GM23338 (cell line): ENCODE results near the gene CISD1. TPM values are rescaled to one million over a fixed set of nuclear protein-coding genes. Genes with fewer than 3 reads are reported as not detected.

Experiments used
- ATAC-seq: fragments of 200-7000 bp; cut with Tn5 transposase; 3 replicates; pipeline ENCODE4 v1.9.1; 2020
- DNase-seq: peaks from one replicate; pipeline ENCODE4 v3.0.0-alpha.2; 2015; ENCODE audit warnings: low spot score
- H2AFZ ChIP-seq: fragments of 200-600 bp; sonication (generic); 2 replicates; pipeline ENCODE4 v1.8.0; 2016; ENCODE audit warnings: antibody characterized with exemption, mild to moderate bottlenecking, moderate library complexity
- H3F3A ChIP-seq: fragments of 200-600 bp; sonication (generic); replicated peaks from 2 replicates; pipeline ENCODE4 v1.8.0; 2017; ENCODE audit warnings: antibody characterized with exemption, mixed run types, low read depth
- H3K27ac ChIP-seq: fragments of 200-600 bp; sonication (generic); 2 replicates; pipeline ENCODE4 v1.6.1; 2016; ENCODE audit warnings: low read depth
- H3K27me3 ChIP-seq: fragments of 200-600 bp; sonication (generic); 2 replicates; pipeline ENCODE4 v1.8.0; 2016; ENCODE audit warnings: mild to moderate bottlenecking, mixed run types, moderate library complexity; ENCODE audit not compliant: insufficient read depth
- H3K36me3 ChIP-seq: fragments of 200-600 bp; sonication (generic); 2 replicates; pipeline ENCODE4 v1.8.0; 2016; ENCODE audit warnings: mild to moderate bottlenecking; ENCODE audit not compliant: insufficient read depth
- H3K4me1 ChIP-seq: fragments of 200-600 bp; sonication (generic); 2 replicates; pipeline ENCODE4 v1.8.0; 2016; ENCODE audit warnings: mild to moderate bottlenecking, moderate library complexity; ENCODE audit not compliant: insufficient read depth
- H3K4me2 ChIP-seq: fragments of 200-600 bp; sonication (generic); 2 replicates; pipeline ENCODE4 v1.7.1; 2017; ENCODE audit warnings: mixed run types
- H3K4me3 ChIP-seq: fragments of 200-600 bp; sonication (generic); 2 replicates; pipeline ENCODE4 v1.6.1; 2016; ENCODE audit warnings: mixed run types
- H3K79me2 ChIP-seq: fragments of 200-600 bp; sonication (generic); replicated peaks from 2 replicates; pipeline ENCODE4 v1.8.0; 2017; ENCODE audit warnings: mild to moderate bottlenecking; ENCODE audit not compliant: insufficient read depth
- H3K9me2 ChIP-seq: fragments of 200-600 bp; sonication (generic); 2 replicates; pipeline ENCODE4 v1.8.0; 2017; ENCODE audit not compliant: insufficient read depth
- H4K20me1 ChIP-seq: fragments of 200-600 bp; sonication (generic); replicated peaks from 2 replicates; pipeline ENCODE4 v1.8.0; 2017; ENCODE audit warnings: mild to moderate bottlenecking; ENCODE audit not compliant: insufficient read depth
- H3K27ac Mint-ChIP-seq: 2 replicates; pipeline ENCODE4 v1.8.0; 2020; ENCODE audit warnings: inconsistent platforms, mild to moderate bottlenecking, moderate library complexity, mixed read lengths
- H3K27me3 Mint-ChIP-seq: 3 replicates; pipeline ENCODE4 v1.8.0; 2022; ENCODE audit warnings: low read depth, mild to moderate bottlenecking, moderate library complexity, mixed read lengths, inconsistent platforms; ENCODE audit not compliant: insufficient read depth, poor library complexity
- H3K36me3 Mint-ChIP-seq: 3 replicates; pipeline ENCODE4 v1.8.0; 2021; ENCODE audit warnings: low read depth, mild to moderate bottlenecking, inconsistent platforms, moderate library complexity, mixed read lengths
- H3K4me1 Mint-ChIP-seq: 3 replicates; pipeline ENCODE4 v1.8.0; 2020; ENCODE audit warnings: mild to moderate bottlenecking, inconsistent platforms, mixed read lengths
- H3K4me3 Mint-ChIP-seq: 3 replicates; pipeline ENCODE4 v1.8.0; 2021; ENCODE audit warnings: moderate library complexity, mild to moderate bottlenecking, inconsistent platforms, mixed read lengths
- H3K9me3 Mint-ChIP-seq: 3 replicates; pipeline ENCODE4 v1.8.0; 2020; ENCODE audit warnings: moderate library complexity, mild to moderate bottlenecking, inconsistent platforms, mixed read lengths
- CREB1 ChIP-seq: fragments of 250-450 bp; sonication (Bioruptor Pico); IDR thresholded peaks from 2 replicates; pipeline ENCODE4 v1.5.0; 2020; ENCODE audit warnings: low read depth, mild to moderate bottlenecking, moderate library complexity
- EZH2phosphoT487 ChIP-seq: fragments of 200-600 bp; sonication (generic); IDR thresholded peaks from one replicate; pipeline ENCODE4 v1.8.1; 2018; ENCODE audit warnings: antibody characterized with exemption; ENCODE audit not compliant: unreplicated experiment
- JUNB ChIP-seq: IDR thresholded peaks from one replicate; pipeline ENCODE4 v1.6.1; 2016; ENCODE audit warnings: antibody characterized with exemption; ENCODE audit not compliant: unreplicated experiment
- POLR2AphosphoS5 ChIP-seq: IDR thresholded peaks from 2 replicates; pipeline ENCODE4 v1.6.1; 2016; ENCODE audit warnings: antibody characterized with exemption, low read depth
- STAT1 ChIP-seq: IDR thresholded peaks from one replicate; pipeline ENCODE4 v1.6.1; 2016; ENCODE audit warnings: antibody characterized with exemption; ENCODE audit not compliant: unreplicated experiment
- ZNF114 ChIP-seq: fragments of 250-450 bp; sonication (Bioruptor Pico); IDR thresholded peaks from 2 replicates; pipeline ENCODE4 v1.5.0; 2020; ENCODE audit warnings: mild to moderate bottlenecking, moderate library complexity
- ZNF331 ChIP-seq: fragments of 250-450 bp; sonication (Bioruptor Pico); IDR thresholded peaks from 2 replicates; pipeline ENCODE4 v1.5.0; 2020; ENCODE audit warnings: low read depth, mild to moderate bottlenecking, moderate library complexity
- polyA plus RNA-seq: library from polyadenylated mRNA; unstranded; fragments of >200 nt; fragmentation: Nextera tagmentation; extraction: Ambion mirVana; gene quantifications from 2 replicates; pipeline ENCODE4 v1.2.1, GENCODE V29; 2016
- total RNA-seq: library from RNA; depleted of rRNA; stranded (reverse); fragments of >200 nt; shearing (Covaris generic); gene quantifications from 2 replicates; pipeline ENCODE4 v1.2.3, GENCODE V29; 2014
- TF ChIP-seq, protein P1 (sequence below): IDR thresholded peaks from 2 replicates; pipeline ENCODE4 v1.6.1; 2016; ENCODE audit warnings: antibody characterized with exemption
- TF ChIP-seq, protein P2 (sequence below): fragments of 250-450 bp; sonication (Bioruptor Pico); IDR thresholded peaks from 2 replicates; pipeline ENCODE4 v1.5.0; 2020; ENCODE audit warnings: mild to moderate bottlenecking, moderate library complexity
- TF ChIP-seq, protein P3 (sequence below), 2 experiments: fragments of 200-600 bp in 1 of 2; sonication (generic) in 1 of 2; conservative IDR thresholded peaks; 2 replicates each; pipeline versions ENCODE4 v1.5.1 to v1.6.1; 2016 to 2017; ENCODE audit warnings: antibody characterized with exemption in 2 of 2, low read depth in 2 of 2, mild to moderate bottlenecking in 2 of 2, moderate library complexity in 1 of 2

CISD1 gene
- total and polyA plus RNA-seq, 2 experiments from 2014 or later, result 19.9 to 99.9 TPM

DNA sequence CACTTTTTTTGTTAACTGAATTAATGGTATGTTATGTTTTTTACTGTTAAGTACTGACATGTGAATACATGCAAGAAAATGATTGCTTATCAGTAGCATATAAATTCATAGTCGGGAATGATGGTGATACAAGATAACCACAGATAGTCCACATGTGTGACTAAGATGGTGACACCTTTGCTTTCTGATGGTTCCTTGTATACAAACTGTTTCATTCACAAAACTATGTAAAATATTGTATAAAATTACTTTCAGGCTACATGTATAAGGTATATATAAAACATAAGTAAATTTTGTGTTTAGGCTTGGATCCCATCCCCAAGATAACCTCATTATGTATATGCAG is 10.0 kb downstream of the CISD1 start:
- H3K9me2 ChIP-seq, result no peaks in the 10 kb centered on the region
- no peak for ATAC-seq

DNA sequence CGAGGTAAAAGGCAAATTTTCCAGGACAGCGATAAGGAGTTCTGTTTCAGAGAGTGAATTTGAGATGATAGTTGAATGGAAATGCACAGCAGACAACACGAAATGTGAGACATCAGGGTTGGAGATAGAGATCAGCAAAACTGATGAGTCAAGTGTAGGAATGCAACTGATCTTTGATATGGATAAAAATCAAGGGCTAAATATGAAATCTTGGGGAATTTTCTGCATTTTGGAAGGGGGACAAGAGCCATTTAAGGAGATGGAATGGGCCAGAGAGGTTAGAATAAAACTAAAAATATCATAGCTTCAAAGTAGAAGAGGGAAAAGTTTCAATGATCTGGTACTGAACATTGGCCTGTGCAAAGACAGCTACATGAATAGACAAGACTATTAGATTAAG is 11.5 kb downstream of the CISD1 start:
- Mint-ChIP-seq H3K4me3 (no peak overlapping the region), H3K27me3 (peaks cover 2% of the 10 kb centered on the region), H3K9me3 (no peaks in the 10 kb centered on the region), H3K4me1 (peaks cover 13% of the 10 kb centered on the region), H3K36me3 (peaks cover 25% of the 10 kb centered on the region; the same call in 2 of the 3 replicates), H3K27ac (no peak overlapping the region)
- Histone ChIP-seq H3F3A (no peaks in the 10 kb centered on the region), H3K27ac (no peak overlapping the region), H3K4me3 (no peak overlapping the region), H3K9me2 (no peaks in the 10 kb centered on the region), H4K20me1 (no peaks in the 10 kb centered on the region), H3K27me3 (no peaks in the 10 kb centered on the region), H3K4me1 (peaks cover 4% of the 10 kb centered on the region; the same call in 1 of the 2 replicates), H3K4me2 (no peak overlapping the region), H2AFZ (no peak overlapping the region), H3K36me3 (peaks cover 7% of the 10 kb centered on the region; the same call in 1 of the 2 replicates), H3K79me2 (peaks cover 14% of the 10 kb centered on the region)
- DNase-seq, result no peak
- ATAC-seq, result no peak
- TF ChIP-seq, protein P1, sequence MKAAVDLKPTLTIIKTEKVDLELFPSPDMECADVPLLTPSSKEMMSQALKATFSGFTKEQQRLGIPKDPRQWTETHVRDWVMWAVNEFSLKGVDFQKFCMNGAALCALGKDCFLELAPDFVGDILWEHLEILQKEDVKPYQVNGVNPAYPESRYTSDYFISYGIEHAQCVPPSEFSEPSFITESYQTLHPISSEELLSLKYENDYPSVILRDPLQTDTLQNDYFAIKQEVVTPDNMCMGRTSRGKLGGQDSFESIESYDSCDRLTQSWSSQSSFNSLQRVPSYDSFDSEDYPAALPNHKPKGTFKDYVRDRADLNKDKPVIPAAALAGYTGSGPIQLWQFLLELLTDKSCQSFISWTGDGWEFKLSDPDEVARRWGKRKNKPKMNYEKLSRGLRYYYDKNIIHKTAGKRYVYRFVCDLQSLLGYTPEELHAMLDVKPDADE, result no peak
- TF ChIP-seq ZNF114 (CRISPR knock-in tag) (no peak), STAT1 (no peak), EZH2phosphoT487 (no peak), JUNB (no peak), CREB1 (no peak)
- TF ChIP-seq, protein P2, sequence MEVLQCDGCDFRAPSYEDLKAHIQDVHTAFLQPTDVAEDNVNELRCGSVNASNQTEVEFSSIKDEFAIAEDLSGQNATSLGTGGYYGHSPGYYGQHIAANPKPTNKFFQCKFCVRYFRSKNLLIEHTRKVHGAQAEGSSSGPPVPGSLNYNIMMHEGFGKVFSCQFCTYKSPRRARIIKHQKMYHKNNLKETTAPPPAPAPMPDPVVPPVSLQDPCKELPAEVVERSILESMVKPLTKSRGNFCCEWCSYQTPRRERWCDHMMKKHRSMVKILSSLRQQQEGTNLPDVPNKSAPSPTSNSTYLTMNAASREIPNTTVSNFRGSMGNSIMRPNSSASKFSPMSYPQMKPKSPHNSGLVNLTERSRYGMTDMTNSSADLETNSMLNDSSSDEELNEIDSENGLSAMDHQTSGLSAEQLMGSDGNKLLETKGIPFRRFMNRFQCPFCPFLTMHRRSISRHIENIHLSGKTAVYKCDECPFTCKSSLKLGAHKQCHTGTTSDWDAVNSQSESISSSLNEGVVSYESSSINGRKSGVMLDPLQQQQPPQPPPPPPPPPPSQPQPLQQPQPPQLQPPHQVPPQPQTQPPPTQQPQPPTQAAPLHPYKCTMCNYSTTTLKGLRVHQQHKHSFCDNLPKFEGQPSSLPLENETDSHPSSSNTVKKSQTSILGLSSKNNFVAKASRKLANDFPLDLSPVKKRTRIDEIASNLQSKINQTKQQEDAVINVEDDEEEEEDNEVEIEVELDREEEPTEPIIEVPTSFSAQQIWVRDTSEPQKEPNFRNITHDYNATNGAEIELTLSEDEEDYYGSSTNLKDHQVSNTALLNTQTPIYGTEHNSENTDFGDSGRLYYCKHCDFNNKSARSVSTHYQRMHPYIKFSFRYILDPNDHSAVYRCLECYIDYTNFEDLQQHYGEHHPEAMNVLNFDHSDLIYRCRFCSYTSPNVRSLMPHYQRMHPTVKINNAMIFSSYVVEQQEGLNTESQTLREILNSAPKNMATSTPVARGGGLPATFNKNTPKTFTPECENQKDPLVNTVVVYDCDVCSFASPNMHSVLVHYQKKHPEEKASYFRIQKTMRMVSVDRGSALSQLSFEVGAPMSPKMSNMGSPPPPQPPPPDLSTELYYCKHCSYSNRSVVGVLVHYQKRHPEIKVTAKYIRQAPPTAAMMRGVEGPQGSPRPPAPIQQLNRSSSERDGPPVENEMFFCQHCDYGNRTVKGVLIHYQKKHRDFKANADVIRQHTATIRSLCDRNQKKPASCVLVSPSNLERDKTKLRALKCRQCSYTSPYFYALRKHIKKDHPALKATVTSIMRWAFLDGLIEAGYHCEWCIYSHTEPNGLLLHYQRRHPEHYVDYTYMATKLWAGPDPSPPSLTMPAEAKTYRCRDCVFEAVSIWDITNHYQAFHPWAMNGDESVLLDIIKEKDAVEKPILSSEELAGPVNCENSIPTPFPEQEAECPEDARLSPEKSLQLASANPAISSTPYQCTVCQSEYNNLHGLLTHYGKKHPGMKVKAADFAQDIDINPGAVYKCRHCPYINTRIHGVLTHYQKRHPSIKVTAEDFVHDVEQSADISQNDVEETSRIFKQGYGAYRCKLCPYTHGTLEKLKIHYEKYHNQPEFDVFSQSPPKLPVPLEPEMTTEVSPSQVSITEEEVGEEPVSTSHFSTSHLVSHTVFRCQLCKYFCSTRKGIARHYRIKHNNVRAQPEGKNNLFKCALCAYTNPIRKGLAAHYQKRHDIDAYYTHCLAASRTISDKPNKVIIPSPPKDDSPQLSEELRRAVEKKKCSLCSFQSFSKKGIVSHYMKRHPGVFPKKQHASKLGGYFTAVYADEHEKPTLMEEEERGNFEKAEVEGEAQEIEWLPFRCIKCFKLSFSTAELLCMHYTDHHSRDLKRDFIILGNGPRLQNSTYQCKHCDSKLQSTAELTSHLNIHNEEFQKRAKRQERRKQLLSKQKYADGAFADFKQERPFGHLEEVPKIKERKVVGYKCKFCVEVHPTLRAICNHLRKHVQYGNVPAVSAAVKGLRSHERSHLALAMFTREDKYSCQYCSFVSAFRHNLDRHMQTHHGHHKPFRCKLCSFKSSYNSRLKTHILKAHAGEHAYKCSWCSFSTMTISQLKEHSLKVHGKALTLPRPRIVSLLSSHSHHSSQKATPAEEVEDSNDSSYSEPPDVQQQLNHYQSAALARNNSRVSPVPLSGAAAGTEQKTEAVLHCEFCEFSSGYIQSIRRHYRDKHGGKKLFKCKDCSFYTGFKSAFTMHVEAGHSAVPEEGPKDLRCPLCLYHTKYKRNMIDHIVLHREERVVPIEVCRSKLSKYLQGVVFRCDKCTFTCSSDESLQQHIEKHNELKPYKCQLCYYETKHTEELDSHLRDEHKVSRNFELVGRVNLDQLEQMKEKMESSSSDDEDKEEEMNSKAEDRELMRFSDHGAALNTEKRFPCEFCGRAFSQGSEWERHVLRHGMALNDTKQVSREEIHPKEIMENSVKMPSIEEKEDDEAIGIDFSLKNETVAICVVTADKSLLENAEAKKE (CRISPR knock-in tag), result no peak
- TF ChIP-seq, protein P3, sequence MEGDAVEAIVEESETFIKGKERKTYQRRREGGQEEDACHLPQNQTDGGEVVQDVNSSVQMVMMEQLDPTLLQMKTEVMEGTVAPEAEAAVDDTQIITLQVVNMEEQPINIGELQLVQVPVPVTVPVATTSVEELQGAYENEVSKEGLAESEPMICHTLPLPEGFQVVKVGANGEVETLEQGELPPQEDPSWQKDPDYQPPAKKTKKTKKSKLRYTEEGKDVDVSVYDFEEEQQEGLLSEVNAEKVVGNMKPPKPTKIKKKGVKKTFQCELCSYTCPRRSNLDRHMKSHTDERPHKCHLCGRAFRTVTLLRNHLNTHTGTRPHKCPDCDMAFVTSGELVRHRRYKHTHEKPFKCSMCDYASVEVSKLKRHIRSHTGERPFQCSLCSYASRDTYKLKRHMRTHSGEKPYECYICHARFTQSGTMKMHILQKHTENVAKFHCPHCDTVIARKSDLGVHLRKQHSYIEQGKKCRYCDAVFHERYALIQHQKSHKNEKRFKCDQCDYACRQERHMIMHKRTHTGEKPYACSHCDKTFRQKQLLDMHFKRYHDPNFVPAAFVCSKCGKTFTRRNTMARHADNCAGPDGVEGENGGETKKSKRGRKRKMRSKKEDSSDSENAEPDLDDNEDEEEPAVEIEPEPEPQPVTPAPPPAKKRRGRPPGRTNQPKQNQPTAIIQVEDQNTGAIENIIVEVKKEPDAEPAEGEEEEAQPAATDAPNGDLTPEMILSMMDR (conservative IDR thresholded peaks at IDR 0.05; ENCODE audit: low read depth in 2 of 2), result no peak

More for the DNA sequence above, 10.0 kb downstream of the CISD1 start:
- Mint-ChIP-seq H3K9me3 (no peaks in the 10 kb centered on the region), H3K27me3 (peaks cover 2% of the 10 kb centered on the region), H3K4me1 (peaks cover 23% of the 10 kb centered on the region), H3K4me3 (no peak overlapping the region), H3K36me3 (peaks cover 25% of the 10 kb centered on the region; the same call in 2 of the 3 replicates), H3K27ac (no peak overlapping the region)
- Histone ChIP-seq H2AFZ (no peak overlapping the region), H3K36me3 (peaks cover 7% of the 10 kb centered on the region; the same call in 1 of the 2 replicates), H3K27me3 (no peaks in the 10 kb centered on the region), H3K4me3 (no peak overlapping the region), H3K27ac (no peak overlapping the region), H3K4me1 (peaks cover 4% of the 10 kb centered on the region; the same call in 1 of the 2 replicates), H3K79me2 (peaks cover 30% of the 10 kb centered on the region), H3F3A (no peaks in the 10 kb centered on the region), H4K20me1 (no peaks in the 10 kb centered on the region; the same call in 1 of the 2 replicates), H3K4me2 (no peak overlapping the region)
- DNase-seq, result no peak
- TF ChIP-seq ZNF114 (CRISPR knock-in tag) (no peak), POLR2AphosphoS5 (no peak), ZNF331 (no peak)
- TF ChIP-seq, protein P3 (conservative IDR thresholded peaks at IDR 0.05; ENCODE audit: low read depth in 2 of 2), result no peak
